OCI-LY7 (cell line): Measurements from ENCODE around the gene OLA1. TPM values are rescaled to one million over a fixed set of nuclear protein-coding genes. Genes with fewer than 3 reads are reported as not detected.
A peak's percentile ranks its signal among the peaks of the same experiment; 100 is the strongest.

Experiments
- BruUV-seq: library from RNA; stranded (reverse); fragments of 400-500 nt; replicated peaks from 2 replicates; lab custom pipeline; 2021; lab: Mats Ljungman, UMichigan
- CTCF ChIA-PET: fragments of 300-600 bp; sonication (Branson Sonifier 250); formaldehyde crosslinking; loops from one replicate; lab custom pipeline; 2022; ENCODE audit warnings: antibody characterized with exemption; ENCODE audit not compliant: unreplicated experiment; lab: Charles Lee
- POLR2A ChIA-PET: fragments of 300-600 bp; sonication (Branson Sonifier 250); formaldehyde crosslinking; loops from one replicate; lab custom pipeline; 2022; ENCODE audit warnings: antibody characterized with exemption; lab: Charles Lee
- DNase-seq: peaks from one replicate; pipeline ENCODE4 v3.0.0-alpha.2; 2015; ENCODE audit warnings: low spot score
- H2AFZ ChIP-seq: fragments of 200-600 bp; sonication (generic), shearing (Covaris generic); 2 replicates; pipeline ENCODE4 v1.6.1; 2014; ENCODE audit warnings: mild to moderate bottlenecking, antibody characterized with exemption, low read length, moderate library complexity
- H3K27ac ChIP-seq: fragments of 200-600 bp; sonication (generic); 2 replicates; pipeline ENCODE4 v1.5.1; 2014; ENCODE audit warnings: mixed run types, low read depth, mild to moderate bottlenecking, moderate library complexity, low read length, inconsistent platforms; ENCODE audit not compliant: poor library complexity, severe bottlenecking
- H3K36me3 ChIP-seq: fragments of 200-600 bp; sonication (generic); 2 replicates; pipeline ENCODE4 v1.6.1; 2014; ENCODE audit warnings: mild to moderate bottlenecking, antibody characterized with exemption, low read length, moderate library complexity, mixed read lengths; ENCODE audit not compliant: insufficient read depth
- H3K4me1 ChIP-seq: fragments of 200-600 bp; sonication (generic); 2 replicates; pipeline ENCODE4 v1.5.1; 2014; ENCODE audit warnings: mild to moderate bottlenecking, low read length; ENCODE audit not compliant: insufficient read depth, poor library complexity, severe bottlenecking
- H3K4me2 ChIP-seq: fragments of 200-600 bp; sonication (generic); 2 replicates; pipeline ENCODE4 v1.6.1; 2014; ENCODE audit warnings: mild to moderate bottlenecking, low read length
- H3K4me3 ChIP-seq: fragments of 200-600 bp; sonication (generic); 2 replicates; pipeline ENCODE4 v1.5.1; 2014; ENCODE audit warnings: mild to moderate bottlenecking, low read depth, low read length; ENCODE audit not compliant: poor library complexity, severe bottlenecking
- H3K79me2 ChIP-seq: fragments of 200-600 bp; sonication (generic); 2 replicates; pipeline ENCODE4 v1.6.1; 2016; ENCODE audit warnings: low read depth, mild to moderate bottlenecking, low read length, moderate library complexity, mixed read lengths; ENCODE audit not compliant: insufficient read depth
- H3K9me2 ChIP-seq: fragments of 200-600 bp; sonication (generic); 2 replicates; pipeline ENCODE4 v1.6.1; 2016; ENCODE audit warnings: mild to moderate bottlenecking, low read length, mixed read lengths; ENCODE audit not compliant: insufficient read depth
- H3K9me3 ChIP-seq: fragments of 200-600 bp; sonication (generic); 2 replicates; pipeline ENCODE4 v1.6.1; 2014; ENCODE audit warnings: mild to moderate bottlenecking, mixed run types, low read length, mixed read lengths
- H4K20me1 ChIP-seq: fragments of 200-600 bp; sonication (generic); 2 replicates; pipeline ENCODE4 v1.6.1; 2014; ENCODE audit warnings: mild to moderate bottlenecking, antibody characterized with exemption, low read length, moderate library complexity, mixed read lengths; ENCODE audit not compliant: insufficient read depth
- EZH2phosphoT487 ChIP-seq: fragments of 200-600 bp; sonication (generic); IDR thresholded peaks from 2 replicates; pipeline ENCODE4 v1.6.1; 2018; ENCODE audit warnings: low read depth, borderline replicate concordance, mild to moderate bottlenecking, mixed run types, antibody characterized with exemption, low read length, moderate library complexity, mixed read lengths
- intact Hi-C: fragments of 100-400 bp; cut with micrococcal nuclease; formaldehyde crosslinking; loops from one replicate; pipeline ENCODE4 v1.10.0; 2022; ENCODE audit not compliant: unreplicated experiment
- total RNA-seq, 2 experiments: library from RNA; depleted of rRNA in 1 of 2; stranded (reverse); fragments of >200 nt in 1 of 2; shearing (Covaris generic) in 1 of 2; gene quantifications; 2 replicates each; pipeline ENCODE4 v1.2.3, GENCODE V29; 2014 to 2022
- TF ChIP-seq, protein P1 (sequence below): fragments of 200-600 bp; sonication (generic); conservative IDR thresholded peaks from 2 replicates; pipeline ENCODE4 v1.5.1; 2014; ENCODE audit warnings: mild to moderate bottlenecking, antibody characterized with exemption, low read length, moderate library complexity, mixed read lengths

Gene OLA1
- total RNA-seq, 2 experiments from 2014 or later: 66.0 to 116 TPM

DNA sequence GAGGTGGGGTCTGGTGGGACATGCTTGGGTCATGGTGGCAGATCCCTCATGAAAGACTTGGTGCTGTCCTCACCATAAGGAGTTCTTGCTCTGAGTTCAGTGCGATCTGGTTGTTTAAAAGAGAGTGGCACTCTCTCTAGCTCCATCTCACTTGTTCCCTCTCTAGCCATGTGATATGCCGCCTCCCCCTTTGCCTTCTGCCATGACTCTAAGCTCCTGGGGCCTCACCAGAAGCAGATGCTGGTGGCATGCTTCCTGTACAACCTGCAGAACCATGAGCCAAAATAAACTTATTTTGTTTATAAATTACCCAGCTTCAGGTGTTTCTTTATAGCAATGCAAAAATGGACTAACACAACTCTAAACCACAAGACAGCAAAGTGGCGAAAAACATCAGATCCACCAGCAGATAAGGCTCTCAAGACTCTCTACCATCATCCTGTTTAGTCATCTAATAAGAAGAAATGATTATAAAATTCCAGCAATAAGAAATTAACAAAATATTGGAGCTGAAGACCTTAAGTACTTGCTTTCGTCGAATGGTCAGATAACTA is 75.5 kb downstream of the OLA1 start:
- Histone ChIP-seq H3K9me2 (no peaks in the 10 kb centered on the region), H3K27ac (no peak overlapping the region), H4K20me1 (no peaks in the 10 kb centered on the region), H2AFZ (no peak overlapping the region), H3K4me2 (peak overlapping the region; percentile 26; the same call in 1 of the 2 replicates), H3K79me2 (peaks cover 12% of the 10 kb centered on the region; the same call in 1 of the 2 replicates), H3K4me1 (peaks cover 9% of the 10 kb centered on the region), H3K9me3 (peaks cover 52% of the 10 kb centered on the region; the same call in 1 of the 2 replicates), H3K36me3 (peaks cover 57% of the 10 kb centered on the region), H3K4me3 (no peak overlapping the region)
- BruUV-seq: no TSS peak
- POLR2A ChIA-PET: interaction anchor here (0.6 to 0.9 kb wide), 2 partner anchors 73 to 468 kb away, joined by 3 read pairs; no protein-coding TSS in a partner anchor
- intact Hi-C loops: no loop called here
- CTCF ChIA-PET: no interaction called here
- DNase-seq: peak; percentile 10
- no peak for TF ChIP-seq EZH2phosphoT487
- TF ChIP-seq, protein P1, sequence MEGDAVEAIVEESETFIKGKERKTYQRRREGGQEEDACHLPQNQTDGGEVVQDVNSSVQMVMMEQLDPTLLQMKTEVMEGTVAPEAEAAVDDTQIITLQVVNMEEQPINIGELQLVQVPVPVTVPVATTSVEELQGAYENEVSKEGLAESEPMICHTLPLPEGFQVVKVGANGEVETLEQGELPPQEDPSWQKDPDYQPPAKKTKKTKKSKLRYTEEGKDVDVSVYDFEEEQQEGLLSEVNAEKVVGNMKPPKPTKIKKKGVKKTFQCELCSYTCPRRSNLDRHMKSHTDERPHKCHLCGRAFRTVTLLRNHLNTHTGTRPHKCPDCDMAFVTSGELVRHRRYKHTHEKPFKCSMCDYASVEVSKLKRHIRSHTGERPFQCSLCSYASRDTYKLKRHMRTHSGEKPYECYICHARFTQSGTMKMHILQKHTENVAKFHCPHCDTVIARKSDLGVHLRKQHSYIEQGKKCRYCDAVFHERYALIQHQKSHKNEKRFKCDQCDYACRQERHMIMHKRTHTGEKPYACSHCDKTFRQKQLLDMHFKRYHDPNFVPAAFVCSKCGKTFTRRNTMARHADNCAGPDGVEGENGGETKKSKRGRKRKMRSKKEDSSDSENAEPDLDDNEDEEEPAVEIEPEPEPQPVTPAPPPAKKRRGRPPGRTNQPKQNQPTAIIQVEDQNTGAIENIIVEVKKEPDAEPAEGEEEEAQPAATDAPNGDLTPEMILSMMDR: no peak

DNA sequence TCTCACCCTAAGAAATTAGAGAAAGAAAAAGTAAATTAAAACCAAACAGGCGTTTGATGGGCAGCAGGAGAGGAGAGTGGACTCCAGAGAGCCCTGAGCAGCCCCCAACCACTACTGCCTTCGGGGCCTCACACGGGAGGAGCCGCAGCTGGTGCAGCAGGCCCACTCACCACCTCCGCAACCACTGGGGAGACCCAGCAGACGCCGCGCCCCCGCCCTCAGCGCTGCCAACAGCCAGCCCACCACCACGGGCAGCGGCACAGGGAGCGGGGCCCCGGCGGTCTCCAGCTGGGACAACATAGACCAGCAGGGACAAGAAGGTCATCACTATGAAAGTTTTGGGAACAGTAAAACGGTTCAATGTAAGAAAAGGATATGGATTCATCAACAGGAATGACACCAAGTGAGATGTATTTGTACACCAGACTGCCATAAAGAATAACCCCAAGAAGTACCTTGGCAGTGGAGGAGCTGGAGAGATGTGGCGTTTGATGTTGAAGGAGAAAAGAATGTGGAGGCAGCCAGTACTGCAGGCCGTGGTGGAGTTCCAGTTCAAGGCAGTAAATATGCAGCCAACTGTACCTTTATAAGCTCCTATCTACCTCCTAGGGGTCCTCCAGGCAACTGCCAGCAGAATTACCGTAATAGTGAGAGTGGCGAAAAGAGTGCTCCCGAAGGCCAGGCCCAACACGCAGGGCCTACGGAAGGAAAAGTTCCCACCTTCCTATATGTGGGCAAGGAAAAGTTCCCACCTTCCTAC is 76.5 kb downstream of the OLA1 start:
- DNase-seq: no peak
- Histone ChIP-seq H3K27ac (no peak overlapping the region), H3K79me2 (peaks cover 12% of the 10 kb centered on the region; the same call in 1 of the 2 replicates), H4K20me1 (no peaks in the 10 kb centered on the region), H3K4me1 (peaks cover 9% of the 10 kb centered on the region), H3K36me3 (peaks cover 58% of the 10 kb centered on the region), H3K9me3 (peaks cover 53% of the 10 kb centered on the region; the same call in 1 of the 2 replicates), H2AFZ (no peak overlapping the region), H3K4me2 (no peak overlapping the region), H3K4me3 (no peak overlapping the region), H3K9me2 (no peaks in the 10 kb centered on the region)
- no TSS peak for BruUV-seq
- intact Hi-C loops: no loop called here
- ChIA-PET CTCF (no interaction called here), POLR2A (interaction anchor here (0.5 kb wide), 1 partner anchor 33 kb away, joined by 3 read pairs; no protein-coding TSS in a partner anchor)
- no peak for TF ChIP-seq EZH2phosphoT487
- TF ChIP-seq, protein P1: no peak
